Kidney epithelial cell (primary cell): ENCODE data around the gene DLGAP1. TPM values are rescaled to one million over a fixed set of nuclear protein-coding genes. Genes with fewer than 3 reads are reported as not detected.
"Not testable (repeated sequence)": the region's sequence is repeated elsewhere in the genome, so short reads cannot be mapped to it uniquely, and the experiment has no call there.

ENCODE experiments used
- DNase-seq: peaks from one replicate; pipeline ENCODE4 v3.0.0-alpha.2; 2010; ENCODE audit warnings: low read depth
- H3K27me3 ChIP-seq: 2 replicates; pipeline ENCODE4 v1.6.0; 2011; ENCODE audit warnings: low read length; ENCODE audit not compliant: control insufficient read depth, insufficient read depth
- H3K36me3 ChIP-seq: 2 replicates; pipeline ENCODE4 v1.5.1; 2011; ENCODE audit warnings: low read length; ENCODE audit not compliant: control insufficient read depth, insufficient read depth
- H3K4me3 ChIP-seq: 2 replicates; pipeline ENCODE4 v1.5.1; 2011; ENCODE audit warnings: low read depth, mild to moderate bottlenecking, control low read depth, low read length
- total RNA-seq: library from RNA; depleted of rRNA; stranded (reverse); fragments of >200 nt; gene quantifications from 2 replicates; pipeline ENCODE4 v1.2.3, GENCODE V29; 2015
- TF ChIP-seq, protein P1 (sequence below): IDR thresholded peaks from 2 replicates; pipeline ENCODE4 v1.5.1; 2011; ENCODE audit warnings: mild to moderate bottlenecking, moderate library complexity, low read length, control low read depth, inconsistent platforms; ENCODE audit not compliant: insufficient read depth, poor library complexity, severe bottlenecking

DLGAP1 gene
- total RNA-seq, 1 donor from 2014 or later: 2.6 TPM

DNA sequence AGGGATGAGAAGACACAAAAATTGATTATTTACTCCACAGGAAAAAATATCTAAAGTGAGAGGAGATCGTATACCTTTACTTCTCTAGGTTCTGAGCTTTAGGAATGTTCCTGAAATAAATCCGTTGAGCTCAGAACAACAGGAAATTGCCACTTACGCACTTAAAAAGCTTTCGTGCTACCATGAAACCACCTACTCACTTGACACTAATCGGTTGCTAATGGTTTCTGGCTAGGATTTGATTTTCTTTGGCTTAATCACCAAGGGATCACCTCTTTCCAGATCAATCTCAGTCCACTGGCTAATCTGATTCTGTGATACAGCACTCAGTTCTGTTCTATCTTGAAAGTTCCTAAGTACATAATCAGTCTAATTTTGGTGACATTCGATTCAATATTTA is 419.6 kb downstream of the DLGAP1 start:
- Histone ChIP-seq H3K36me3 (no peaks in the 10 kb centered on the region), H3K4me3 (no peak overlapping the region), H3K27me3 (no peaks in the 10 kb centered on the region)
- TF ChIP-seq, protein P1, sequence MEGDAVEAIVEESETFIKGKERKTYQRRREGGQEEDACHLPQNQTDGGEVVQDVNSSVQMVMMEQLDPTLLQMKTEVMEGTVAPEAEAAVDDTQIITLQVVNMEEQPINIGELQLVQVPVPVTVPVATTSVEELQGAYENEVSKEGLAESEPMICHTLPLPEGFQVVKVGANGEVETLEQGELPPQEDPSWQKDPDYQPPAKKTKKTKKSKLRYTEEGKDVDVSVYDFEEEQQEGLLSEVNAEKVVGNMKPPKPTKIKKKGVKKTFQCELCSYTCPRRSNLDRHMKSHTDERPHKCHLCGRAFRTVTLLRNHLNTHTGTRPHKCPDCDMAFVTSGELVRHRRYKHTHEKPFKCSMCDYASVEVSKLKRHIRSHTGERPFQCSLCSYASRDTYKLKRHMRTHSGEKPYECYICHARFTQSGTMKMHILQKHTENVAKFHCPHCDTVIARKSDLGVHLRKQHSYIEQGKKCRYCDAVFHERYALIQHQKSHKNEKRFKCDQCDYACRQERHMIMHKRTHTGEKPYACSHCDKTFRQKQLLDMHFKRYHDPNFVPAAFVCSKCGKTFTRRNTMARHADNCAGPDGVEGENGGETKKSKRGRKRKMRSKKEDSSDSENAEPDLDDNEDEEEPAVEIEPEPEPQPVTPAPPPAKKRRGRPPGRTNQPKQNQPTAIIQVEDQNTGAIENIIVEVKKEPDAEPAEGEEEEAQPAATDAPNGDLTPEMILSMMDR: no peak
- DNase-seq: no peak

DNA sequence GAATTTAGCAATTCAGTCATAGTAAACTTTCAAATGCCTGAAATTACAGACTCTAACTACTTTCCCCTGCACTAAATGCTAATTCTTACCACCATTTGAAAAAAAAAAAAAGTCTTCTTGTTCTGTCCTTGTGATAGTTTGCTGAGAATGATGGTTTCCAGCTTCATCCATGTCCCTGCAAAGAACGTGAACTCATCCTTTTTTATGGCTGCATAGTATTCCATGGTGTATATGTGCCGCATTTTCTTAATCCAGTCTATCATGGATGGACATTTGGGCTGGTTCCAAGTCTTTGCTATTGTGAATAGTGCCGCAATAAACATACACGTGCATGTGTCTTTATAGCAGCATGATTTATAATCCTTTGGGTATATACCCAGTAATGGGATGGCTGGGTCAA is 420.3 kb downstream of the DLGAP1 start:
- not testable (repeated sequence) for H3K4me3 ChIP-seq, H3K36me3 ChIP-seq, H3K27me3 ChIP-seq, DNase-seq

DNA sequence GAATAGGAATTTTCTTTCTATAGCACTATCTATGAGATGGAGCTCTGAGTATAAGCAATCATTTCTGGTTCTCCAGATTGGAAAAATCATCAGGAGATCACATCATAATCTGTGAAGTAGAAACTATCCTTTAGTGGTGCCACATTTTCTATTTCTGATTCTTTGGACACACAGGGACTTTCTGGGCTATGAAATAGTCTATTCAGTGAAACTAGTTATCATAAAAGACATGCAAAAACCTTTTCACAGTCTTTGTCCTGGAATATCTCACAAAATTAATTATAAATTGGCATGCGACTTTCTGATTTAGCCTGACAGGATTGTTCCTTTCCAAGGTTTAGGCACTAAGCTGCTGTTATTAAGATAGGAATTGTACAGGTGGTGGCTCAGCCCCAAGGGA is 428.6 kb downstream of the DLGAP1 start:
- TF ChIP-seq, protein P1: no peak
- H3K4me3 ChIP-seq: no peak overlapping the region
- no peak for DNase-seq
- H3K36me3 ChIP-seq: no peaks in the 10 kb centered on the region
- no peaks in the 10 kb centered on the region for H3K27me3 ChIP-seq

DNA sequence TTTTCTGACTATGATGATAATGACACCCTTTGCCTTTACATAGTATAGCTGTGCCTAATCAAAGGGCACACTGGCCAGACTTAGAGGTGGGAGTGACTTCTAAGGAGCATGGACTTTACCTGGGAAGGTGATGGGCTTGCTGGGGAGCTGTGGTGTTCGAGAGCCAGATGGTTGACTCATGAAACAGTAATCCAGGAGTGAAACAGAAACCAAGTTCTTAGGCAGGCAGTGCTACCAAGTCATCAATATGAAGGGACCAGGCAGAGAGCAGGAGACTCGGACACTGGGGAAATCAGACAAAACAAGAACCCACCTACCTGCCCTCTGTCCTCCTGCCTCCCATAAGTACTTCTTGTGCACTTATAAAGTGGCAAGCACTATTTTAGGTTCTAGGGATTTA is 430.4 kb downstream of the DLGAP1 start:
- TF ChIP-seq, protein P1: no peak
- no peak for DNase-seq
- Histone ChIP-seq H3K4me3 (no peak overlapping the region), H3K27me3 (no peaks in the 10 kb centered on the region), H3K36me3 (no peaks in the 10 kb centered on the region)

DNA sequence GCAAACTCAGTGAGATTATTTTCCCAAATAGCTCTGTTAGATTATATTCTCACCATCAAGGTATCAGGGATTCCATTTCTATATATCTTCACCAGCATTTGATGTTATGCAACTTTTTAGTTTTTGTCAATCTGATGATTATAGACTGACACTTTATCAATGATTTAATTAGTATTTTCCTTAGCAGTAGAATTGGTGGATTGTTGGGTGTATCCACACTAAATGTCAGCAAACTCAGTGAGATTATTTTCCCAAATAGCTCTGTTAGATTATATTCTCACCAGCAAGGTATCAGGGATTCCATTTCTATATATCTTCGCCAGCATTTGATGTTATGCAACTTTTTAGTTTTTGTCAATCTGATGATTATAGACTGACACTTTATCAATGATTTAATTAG is 432.4 kb downstream of the DLGAP1 start:
- H3K27me3 ChIP-seq, H3K36me3 ChIP-seq, DNase-seq, H3K4me3 ChIP-seq: not testable (repeated sequence)

DNA sequence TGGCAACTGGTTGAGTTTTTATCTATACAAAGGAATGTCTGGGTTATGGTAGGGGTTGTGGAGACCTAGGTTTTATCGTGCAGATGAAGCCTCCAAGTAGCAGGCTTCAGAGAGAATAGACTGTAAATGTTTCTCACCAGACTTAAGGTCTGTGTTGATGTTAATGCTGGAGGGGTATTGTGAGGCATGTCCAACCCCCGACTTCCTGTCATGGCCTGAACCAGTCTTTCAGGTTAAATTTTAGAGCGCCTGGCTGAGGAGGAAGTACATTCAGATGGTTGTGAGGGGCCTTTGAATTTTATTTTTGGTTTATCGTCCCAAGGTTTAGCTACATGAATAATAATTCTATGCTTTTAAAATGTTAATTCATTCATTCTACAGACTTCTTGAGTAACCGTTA is 435.1 kb downstream of the DLGAP1 start:
- no peak for DNase-seq
- H3K4me3 ChIP-seq: no peak overlapping the region
- TF ChIP-seq, protein P1: no peak
- no peaks in the 10 kb centered on the region for H3K27me3 ChIP-seq
- no peaks in the 10 kb centered on the region for H3K36me3 ChIP-seq

DNA sequence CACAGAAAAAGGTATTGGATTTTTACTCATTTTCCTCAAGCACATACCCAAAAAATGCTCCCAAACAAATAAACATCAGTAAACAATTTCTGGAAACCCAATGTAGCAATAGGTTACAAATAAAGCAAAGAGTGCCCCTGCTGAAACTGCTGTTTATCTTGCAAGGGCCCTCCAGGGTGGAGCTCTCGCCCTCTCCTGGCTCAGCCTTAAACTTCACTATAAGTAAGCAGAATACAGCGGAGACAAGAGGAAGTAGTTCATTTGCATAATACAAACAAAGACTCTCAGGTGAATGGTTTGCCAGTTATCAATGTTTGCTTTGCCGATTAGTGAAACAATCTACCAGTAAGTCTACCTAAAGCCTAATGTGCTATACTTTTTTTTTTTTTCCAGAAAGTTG is 437.6 kb downstream of the DLGAP1 start:
- no peak overlapping the region for H3K4me3 ChIP-seq
- H3K27me3 ChIP-seq: no peaks in the 10 kb centered on the region
- TF ChIP-seq, protein P1: peak; percentile 34
- H3K36me3 ChIP-seq: no peaks in the 10 kb centered on the region
- DNase-seq: no peak
